ENCODE data around the gene AKAP13. TPM values are rescaled to one million over a fixed set of nuclear protein-coding genes. Genes with fewer than 3 reads are reported as not detected.

The AKAP13 gene
- total RNA-seq, 1 donor from 2014 or later = 149 TPM

- intact Hi-C loops (cut with micrococcal nuclease) = no loop called here
Observed at GRCh38 chr15:85768595-85769168, 388.3 kb downstream of the AKAP13 start.

DNA sequence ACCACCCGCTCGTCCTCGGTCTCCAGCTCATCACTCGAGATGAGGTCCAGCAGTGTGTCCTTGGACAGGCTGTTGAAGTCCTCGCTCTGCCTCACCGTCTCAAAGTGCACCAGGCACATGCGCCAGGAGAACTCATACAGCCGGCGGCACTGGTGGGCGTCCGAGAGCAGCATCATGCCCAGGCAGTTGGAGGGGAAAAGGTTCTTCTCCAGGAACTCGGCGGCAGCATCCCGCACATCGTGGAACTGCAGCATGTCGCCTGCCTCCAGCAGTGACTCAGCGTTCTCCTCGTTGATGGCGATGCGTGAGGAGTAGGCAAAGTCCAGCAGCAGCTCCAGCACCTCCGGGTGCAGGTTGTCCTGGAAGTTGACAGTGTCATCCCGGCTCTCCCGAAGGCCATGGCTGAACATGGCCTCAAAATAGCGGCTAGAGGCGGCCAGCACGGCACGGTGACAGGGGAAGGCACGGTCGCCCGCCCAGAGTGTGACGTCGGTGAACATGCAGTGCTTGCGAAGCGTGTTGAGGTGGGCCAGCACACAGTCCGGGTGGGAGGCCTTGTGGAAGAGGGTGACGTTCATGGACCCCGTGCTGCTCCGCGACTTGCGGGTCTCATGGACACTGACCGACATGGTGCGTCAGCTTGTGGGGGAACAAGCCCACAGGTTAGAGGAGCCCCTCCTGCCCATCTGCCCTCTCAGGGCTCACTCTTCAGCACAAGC lies 388.9 kb downstream of the AKAP13 start:
- intact Hi-C loops (cut with micrococcal nuclease) = no loop called here

DNA sequence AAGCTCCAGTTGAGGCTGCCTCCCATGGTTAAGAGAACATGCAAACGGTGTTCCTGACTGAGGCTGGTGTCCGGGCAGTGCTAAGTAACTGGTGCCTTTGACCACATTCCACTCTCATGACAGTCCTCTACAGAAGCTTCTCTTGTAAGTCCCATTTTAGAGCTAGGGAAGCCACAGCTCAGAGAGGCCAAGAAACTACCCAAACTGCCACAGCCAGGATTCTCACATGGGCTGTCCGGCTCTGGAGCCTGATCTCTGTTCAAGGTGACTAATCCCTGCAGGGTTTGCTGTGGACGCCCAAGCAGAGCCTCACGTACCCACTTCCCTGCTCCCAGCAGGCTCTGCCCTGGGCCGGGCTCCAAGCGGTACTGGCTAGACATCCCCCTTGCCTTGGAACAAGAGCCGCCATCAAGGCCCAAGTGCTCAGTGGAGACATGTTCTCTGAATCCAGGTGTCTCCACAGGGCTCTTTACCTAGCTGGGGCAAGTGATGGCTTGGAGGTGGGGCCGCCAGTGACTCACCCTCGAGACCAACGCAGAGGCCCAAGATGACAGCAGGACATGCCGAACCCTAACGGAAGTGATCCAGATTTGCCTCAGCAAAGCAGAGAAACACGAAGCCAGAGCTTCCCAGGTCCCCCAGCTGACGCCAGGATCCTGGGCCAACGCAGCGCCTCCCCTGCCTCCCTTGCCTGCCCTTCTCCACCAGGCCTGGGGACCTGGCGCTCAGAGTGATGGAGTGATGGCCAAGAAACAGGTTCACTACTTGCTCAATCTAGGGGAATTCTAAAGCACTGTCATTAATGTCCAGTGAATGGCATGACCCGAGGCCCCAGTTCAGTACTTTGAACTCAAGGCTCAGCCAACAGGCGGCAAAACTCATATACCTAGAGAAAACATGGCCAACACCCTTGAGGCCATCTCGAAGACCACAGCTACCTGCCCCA lies 390.0 kb downstream of the AKAP13 start:
- intact Hi-C loops (cut with micrococcal nuclease) = no loop called here

- intact Hi-C loops (cut with micrococcal nuclease) = no loop called here
Observed at GRCh38 chr15:85771271-85771670, 390.9 kb downstream of the AKAP13 start.

GRCh38 chr15:85771781-85772445 lies 391.5 kb downstream of the AKAP13 start:
- intact Hi-C loops (cut with micrococcal nuclease) = no loop called here

DNA sequence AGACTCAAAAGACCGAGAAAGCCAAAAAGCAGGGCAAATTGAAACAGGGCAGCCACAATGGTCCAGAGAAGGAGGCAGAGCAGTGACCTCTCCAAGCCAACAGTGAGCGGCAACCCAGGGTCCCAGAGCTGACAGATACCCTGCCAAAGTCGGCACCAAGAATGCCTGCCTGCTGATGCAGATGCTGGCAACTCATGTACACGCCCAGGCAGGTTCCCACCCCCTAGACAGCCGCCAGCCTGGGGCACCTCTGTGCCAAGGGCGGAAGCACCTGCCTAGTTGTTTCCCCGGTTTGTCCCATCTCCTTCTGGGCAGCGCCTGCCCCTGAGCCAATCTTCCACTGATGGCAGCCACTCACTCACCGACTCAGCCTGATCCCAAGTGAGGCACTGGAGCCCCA lies 392.3 kb downstream of the AKAP13 start:
- intact Hi-C loops (cut with micrococcal nuclease) = no loop called here

DNA sequence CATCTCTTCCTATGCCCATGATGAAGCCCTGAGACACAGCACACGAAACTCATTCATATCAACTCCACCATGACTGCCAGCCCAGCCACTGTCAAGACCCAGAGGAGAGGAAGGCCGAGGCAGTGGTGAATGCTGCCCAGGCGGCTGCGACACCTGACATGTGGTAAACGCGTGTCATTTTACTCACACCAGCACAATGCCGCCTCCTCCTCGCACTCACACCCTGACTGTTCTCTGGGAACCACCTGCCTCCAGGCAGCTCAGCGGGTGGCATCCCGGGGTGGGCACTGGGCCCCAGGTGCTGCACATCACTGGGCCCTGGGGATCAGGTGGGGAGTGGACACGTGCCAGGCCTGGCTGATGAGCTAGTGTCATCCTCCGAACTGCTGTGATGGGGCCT lies 392.8 kb downstream of the AKAP13 start:
- intact Hi-C loops (cut with micrococcal nuclease) = no loop called here

DNA sequence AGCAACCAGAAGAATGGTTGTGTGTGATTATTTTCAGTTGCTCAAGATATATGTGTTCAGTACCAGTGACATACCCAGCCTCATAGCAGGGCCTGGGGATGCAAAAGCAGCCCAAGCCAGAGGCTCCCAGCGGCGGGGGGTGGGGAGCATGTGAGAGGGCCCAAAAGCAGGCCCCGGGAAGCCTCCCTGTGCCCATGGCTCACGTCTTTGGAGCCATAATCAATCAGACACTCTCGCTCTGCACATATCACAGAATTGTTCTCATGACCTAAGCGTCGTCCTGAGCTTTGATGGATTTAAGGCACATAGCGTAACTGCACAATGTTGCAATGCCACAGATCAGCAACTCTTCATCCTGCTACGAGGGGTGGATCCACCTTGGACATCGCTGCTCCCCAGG lies 393.6 kb downstream of the AKAP13 start:
- intact Hi-C loops (cut with micrococcal nuclease) = no loop called here

GRCh38 chr15:85777250-85778106 lies 397.1 kb downstream of the AKAP13 start:
- intact Hi-C loops (cut with micrococcal nuclease) = no loop called here

DNA sequence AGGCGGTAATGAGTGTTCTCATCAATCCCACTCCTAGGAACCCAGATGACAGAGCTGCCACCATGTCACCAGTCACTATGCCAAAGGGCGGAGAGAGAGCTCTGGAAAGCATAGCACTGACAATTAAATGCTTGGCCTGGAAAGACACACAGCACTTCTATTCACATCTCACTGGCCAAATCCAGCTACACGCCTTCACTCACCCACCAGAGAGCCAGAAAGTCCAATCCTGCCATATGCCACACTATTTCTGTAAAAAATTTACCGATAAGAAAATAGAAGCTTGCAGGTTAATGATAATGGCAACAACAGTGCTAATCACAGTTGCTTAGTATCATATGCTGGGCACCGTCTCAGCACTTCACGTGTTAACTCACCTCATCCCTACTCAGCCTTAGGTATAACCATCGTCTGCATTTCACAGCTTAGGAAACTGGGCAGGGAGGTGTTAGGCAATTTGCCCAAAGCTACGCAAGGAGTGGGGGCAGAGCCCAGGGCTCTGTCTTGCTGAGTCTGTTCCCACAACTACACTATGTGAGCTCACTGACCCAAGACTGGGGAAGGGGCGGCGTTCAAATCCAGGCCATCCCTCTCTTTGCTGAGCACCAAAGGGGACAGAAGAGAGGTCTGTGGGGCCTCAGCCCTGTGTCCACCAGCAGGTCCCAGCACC lies 397.8 kb downstream of the AKAP13 start:
- intact Hi-C loops (cut with micrococcal nuclease) = no loop called here

DNA sequence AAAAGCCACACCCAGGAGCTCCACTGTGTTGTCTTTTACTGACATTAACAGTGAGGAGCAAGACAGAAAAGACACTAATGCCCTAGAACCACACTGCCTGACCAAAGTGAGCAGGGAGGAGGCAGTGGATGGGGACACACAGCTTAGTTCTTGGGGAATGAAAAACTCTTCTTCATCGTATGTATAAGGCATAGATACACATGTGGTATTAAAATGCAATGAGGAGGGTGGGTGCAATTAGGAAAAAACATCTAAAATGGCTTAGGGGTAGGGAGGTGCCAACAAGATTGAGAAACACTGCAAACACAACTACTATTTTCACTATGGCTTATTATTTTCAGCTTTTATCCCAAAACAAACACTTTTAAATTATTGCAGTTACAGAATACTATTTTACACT lies 398.8 kb downstream of the AKAP13 start:
- intact Hi-C loops (cut with micrococcal nuclease) = no loop called here

DNA sequence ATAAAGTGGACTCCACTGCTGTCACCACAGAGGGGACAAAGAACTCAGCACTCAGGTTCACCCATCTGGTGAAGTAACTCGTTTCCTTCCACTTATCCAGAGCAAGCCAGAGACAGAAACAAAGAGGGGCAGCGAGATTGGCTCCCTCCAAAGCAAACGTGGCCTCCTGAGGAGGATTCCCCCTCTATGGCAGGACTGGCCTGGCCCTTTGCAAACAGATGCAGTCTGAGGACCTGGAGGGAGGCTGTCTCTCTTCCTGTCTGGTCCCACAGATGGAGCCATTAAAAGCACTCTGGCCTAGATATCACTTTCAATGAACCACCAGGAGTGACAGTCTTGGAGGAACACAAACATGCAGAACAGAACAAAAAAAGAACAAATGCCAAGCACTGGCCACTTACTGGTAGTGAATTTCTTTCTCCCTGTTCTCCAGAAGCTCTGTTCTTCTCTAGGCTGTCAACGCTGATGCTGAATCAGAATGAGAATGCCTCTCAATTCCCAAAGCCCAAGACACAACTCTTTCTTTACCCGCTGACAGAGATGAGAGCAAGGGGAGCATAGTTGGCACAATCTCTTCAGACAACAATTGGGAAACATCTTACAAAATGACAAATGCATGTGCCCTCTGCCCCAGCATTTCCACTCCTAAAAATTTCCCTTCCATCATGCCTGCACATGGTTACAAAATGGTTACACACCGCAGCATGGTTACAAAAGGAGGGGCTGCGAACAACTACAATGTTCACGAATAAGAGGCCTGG lies 400.0 kb downstream of the AKAP13 start:
- intact Hi-C loops (cut with micrococcal nuclease) = no loop called here

DNA sequence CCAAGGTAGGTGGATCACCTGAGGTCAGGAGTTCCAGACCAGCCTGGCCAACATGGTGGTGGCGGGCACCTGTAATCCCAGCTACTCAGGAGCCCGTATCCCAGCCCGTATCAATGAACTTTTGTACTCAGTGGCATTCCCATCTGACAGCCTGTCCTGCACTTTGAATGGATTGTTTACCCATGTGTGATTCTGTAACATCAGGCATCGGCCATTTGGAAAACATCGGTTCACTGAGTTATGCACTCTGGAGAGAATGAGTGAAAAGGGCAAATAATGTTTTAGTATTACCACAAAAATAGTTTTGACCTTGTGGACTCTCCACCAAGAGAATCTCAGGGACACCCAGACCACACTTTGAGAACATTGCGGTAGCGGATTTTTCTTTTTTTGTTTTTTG lies 400.7 kb downstream of the AKAP13 start:
- intact Hi-C loops (cut with micrococcal nuclease) = no loop called here

GRCh38 chr15:85782064-85782463 lies 401.7 kb downstream of the AKAP13 start:
- intact Hi-C loops (cut with micrococcal nuclease) = no loop called here

GRCh38 chr15:85785887-85786780 lies 405.7 kb downstream of the AKAP13 start:
- intact Hi-C loops (cut with micrococcal nuclease) = loop anchor here (1.0 kb wide), 1 partner anchor 8 kb away; the partner anchor contains the start of gene KLHL25

- intact Hi-C loops (cut with micrococcal nuclease) = no loop called here
Observed at GRCh38 chr15:85786781-85787114, 406.3 kb downstream of the AKAP13 start.

GRCh38 chr15:85788771-85789495 lies 408.5 kb downstream of the AKAP13 start:
- intact Hi-C loops (cut with micrococcal nuclease) = no loop called here

GRCh38 chr15:85789496-85789875 lies 409.1 kb downstream of the AKAP13 start:
- intact Hi-C loops (cut with micrococcal nuclease) = no loop called here
